Panc1 (cell line): ENCODE results near the gene MCM9. TPM values are rescaled to one million over a fixed set of nuclear protein-coding genes. Genes with fewer than 3 reads are reported as not detected.

Experiments
- ATAC-seq: fragments of 200-7000 bp; cut with Tn5 transposase; 2 replicates; pipeline ENCODE4 v1.9.1; 2020; ENCODE audit warnings: mild to moderate bottlenecking, moderate library complexity
- BruUV-seq: library from RNA; stranded (reverse); fragments of 400-500 nt; replicated peaks from 2 replicates; lab custom pipeline; 2021; lab: Mats Ljungman, UMichigan
- CTCF ChIA-PET: fragments of 300-600 bp; sonication (Branson Sonifier 250); formaldehyde crosslinking; loops from one replicate; lab custom pipeline; 2022; ENCODE audit warnings: antibody characterized with exemption; lab: Charles Lee
- POLR2A ChIA-PET: fragments of 300-600 bp; sonication (Branson Sonifier 250); formaldehyde crosslinking; loops from one replicate; lab custom pipeline; 2022; ENCODE audit warnings: antibody characterized with exemption; lab: Charles Lee
- DNase-seq: peaks from one replicate; pipeline ENCODE4 v3.0.0-alpha.2; 2010; ENCODE audit warnings: low read depth, low spot score
- H3K27ac ChIP-seq: 2 replicates; pipeline ENCODE4 v1.5.1; 2011; ENCODE audit warnings: mild to moderate bottlenecking, low read length, inconsistent platforms
- H3K27me3 ChIP-seq: fragments of 200-500 bp; sonication (Bioruptor generic); 2 replicates; pipeline ENCODE4 v1.6.0; 2014; ENCODE audit warnings: low read length, inconsistent platforms; ENCODE audit not compliant: control insufficient read depth, insufficient read depth
- H3K36me3 ChIP-seq: fragments of 200-500 bp; sonication (Bioruptor generic); 2 replicates; pipeline ENCODE4 v1.5.1; 2014; ENCODE audit warnings: inconsistent platforms, mild to moderate bottlenecking, low read length, moderate library complexity; ENCODE audit not compliant: control insufficient read depth, insufficient read depth
- H3K4me1 ChIP-seq: 2 replicates; pipeline ENCODE4 v1.5.1; 2011; ENCODE audit warnings: inconsistent platforms, mild to moderate bottlenecking, low read length, moderate library complexity; ENCODE audit not compliant: control insufficient read depth, insufficient read depth
- H3K4me3 ChIP-seq, 2 experiments: 2 replicates each; pipeline ENCODE4 v1.5.1; 2011 to 2012; ENCODE audit warnings: low read depth in 2 of 2, low read length in 2 of 2, mild to moderate bottlenecking in 2 of 2, inconsistent platforms in 1 of 2, moderate library complexity in 1 of 2
- H3K9me3 ChIP-seq: fragments of 200-500 bp; sonication (Bioruptor generic); 2 replicates; pipeline ENCODE4 v1.5.1; 2014; ENCODE audit warnings: low read depth, mild to moderate bottlenecking, inconsistent platforms, low read length, moderate library complexity; ENCODE audit not compliant: control insufficient read depth, insufficient read depth
- CTCF ChIP-seq: fragments of 450-650 bp; IDR thresholded peaks from 2 replicates; pipeline ENCODE4 v1.5.1; 2017; ENCODE audit warnings: mild to moderate bottlenecking
- POLR2AphosphoS5 ChIP-seq: IDR thresholded peaks from 2 replicates; pipeline ENCODE4 v1.6.1; 2012; ENCODE audit warnings: mild to moderate bottlenecking, low read depth, low read length, moderate library complexity
- SIN3A ChIP-seq: IDR thresholded peaks from 2 replicates; pipeline ENCODE4 v1.6.1; 2012; ENCODE audit warnings: low read depth, mild to moderate bottlenecking, low read length, moderate library complexity, borderline replicate concordance; ENCODE audit not compliant: insufficient read depth
- TCF7L2 ChIP-seq: IDR thresholded peaks from 2 replicates; pipeline ENCODE4 v1.6.1; 2011; ENCODE audit warnings: mild to moderate bottlenecking, low read depth, low read length, inconsistent platforms
- in situ Hi-C: cut with HindIII; loops from 2 replicates; pipeline ENCODE4 v1.10.0; 2016; ENCODE audit warnings: low sequenced_read_pairs, low pct_unique_long_range_greater_than_20kb
- intact Hi-C: fragments of 100-400 bp; cut with micrococcal nuclease; formaldehyde crosslinking; loops from one replicate; pipeline ENCODE4 v1.10.0; 2022; ENCODE audit not compliant: unreplicated experiment
- total RNA-seq: library from RNA; stranded (reverse); gene quantifications from one replicate; pipeline ENCODE4 v1.2.1, GENCODE V29; 2021; ENCODE audit not compliant: unreplicated experiment
- TF ChIP-seq, protein P1 (sequence below), 2 experiments: IDR thresholded peaks; 2 replicates each; pipeline ENCODE4 v1.6.1; 2011 to 2012; ENCODE audit warnings: low read depth in 2 of 2, control low read depth in 1 of 2, low read length in 1 of 2, mild to moderate bottlenecking in 1 of 2, moderate library complexity in 1 of 2; ENCODE audit not compliant: insufficient read depth in 1 of 2

MCM9 gene
- total RNA-seq, 1 experiment from 2014 or later: 20.4 TPM

DNA sequence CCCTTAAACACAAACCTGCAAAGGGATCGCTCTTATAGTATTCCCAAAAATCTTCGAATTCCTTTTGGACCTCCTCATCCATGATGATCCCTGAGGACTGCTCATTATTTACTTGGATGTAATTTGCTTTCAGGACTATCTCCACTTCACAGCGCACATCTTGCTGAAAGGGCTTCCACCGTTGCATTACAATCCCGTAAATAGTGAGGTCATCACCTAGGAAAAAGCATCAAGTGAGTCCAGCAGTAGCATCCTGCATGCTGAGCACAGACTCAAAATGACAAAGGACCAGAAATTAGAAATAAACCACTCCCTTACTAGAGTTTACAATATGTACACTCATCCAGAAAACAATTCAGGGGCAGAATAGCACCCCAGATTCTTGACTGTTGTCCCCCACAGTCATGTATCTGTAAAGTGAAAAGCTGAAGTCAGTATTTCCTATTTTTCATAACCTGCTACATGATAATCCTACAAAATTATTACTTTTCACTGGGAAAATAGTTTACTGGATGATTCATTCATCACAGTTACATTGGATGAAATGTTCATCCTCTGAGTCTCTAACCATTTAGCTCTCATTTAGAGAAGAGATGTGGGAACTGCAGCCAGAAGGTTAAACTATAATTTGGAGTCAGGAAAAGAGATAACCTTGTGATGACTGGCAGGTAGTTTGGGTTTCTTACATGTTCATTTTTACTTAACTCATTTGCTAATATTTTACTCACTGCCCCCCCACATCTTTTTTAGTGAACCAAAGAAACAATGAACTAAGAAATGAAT lies 17.2 kb downstream of the MCM9 start:
- no TSS peak for BruUV-seq
- CTCF ChIA-PET: no interaction called here
- no peak for DNase-seq
- no peak for ATAC-seq
- POLR2A ChIA-PET: no interaction called here
- intact Hi-C loops: no loop called here
- TF ChIP-seq POLR2AphosphoS5: no peak
- TF ChIP-seq, protein P1, sequence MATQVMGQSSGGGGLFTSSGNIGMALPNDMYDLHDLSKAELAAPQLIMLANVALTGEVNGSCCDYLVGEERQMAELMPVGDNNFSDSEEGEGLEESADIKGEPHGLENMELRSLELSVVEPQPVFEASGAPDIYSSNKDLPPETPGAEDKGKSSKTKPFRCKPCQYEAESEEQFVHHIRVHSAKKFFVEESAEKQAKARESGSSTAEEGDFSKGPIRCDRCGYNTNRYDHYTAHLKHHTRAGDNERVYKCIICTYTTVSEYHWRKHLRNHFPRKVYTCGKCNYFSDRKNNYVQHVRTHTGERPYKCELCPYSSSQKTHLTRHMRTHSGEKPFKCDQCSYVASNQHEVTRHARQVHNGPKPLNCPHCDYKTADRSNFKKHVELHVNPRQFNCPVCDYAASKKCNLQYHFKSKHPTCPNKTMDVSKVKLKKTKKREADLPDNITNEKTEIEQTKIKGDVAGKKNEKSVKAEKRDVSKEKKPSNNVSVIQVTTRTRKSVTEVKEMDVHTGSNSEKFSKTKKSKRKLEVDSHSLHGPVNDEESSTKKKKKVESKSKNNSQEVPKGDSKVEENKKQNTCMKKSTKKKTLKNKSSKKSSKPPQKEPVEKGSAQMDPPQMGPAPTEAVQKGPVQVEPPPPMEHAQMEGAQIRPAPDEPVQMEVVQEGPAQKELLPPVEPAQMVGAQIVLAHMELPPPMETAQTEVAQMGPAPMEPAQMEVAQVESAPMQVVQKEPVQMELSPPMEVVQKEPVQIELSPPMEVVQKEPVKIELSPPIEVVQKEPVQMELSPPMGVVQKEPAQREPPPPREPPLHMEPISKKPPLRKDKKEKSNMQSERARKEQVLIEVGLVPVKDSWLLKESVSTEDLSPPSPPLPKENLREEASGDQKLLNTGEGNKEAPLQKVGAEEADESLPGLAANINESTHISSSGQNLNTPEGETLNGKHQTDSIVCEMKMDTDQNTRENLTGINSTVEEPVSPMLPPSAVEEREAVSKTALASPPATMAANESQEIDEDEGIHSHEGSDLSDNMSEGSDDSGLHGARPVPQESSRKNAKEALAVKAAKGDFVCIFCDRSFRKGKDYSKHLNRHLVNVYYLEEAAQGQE (IDR thresholded peaks at IDR 0.05; ENCODE audit: insufficient read depth in 1 of 2, low read depth in 2 of 2, low read length in 1 of 2): no peak
- no peak for TF ChIP-seq CTCF
- TF ChIP-seq SIN3A: no peak
- no peak for TF ChIP-seq TCF7L2
- in situ Hi-C loops: no loop called here
- Histone ChIP-seq H3K27me3 (no peaks in the 10 kb centered on the region), H3K4me1 (no peaks in the 10 kb centered on the region), H3K27ac (no peak overlapping the region), H3K4me3 (no peak overlapping the region), H3K36me3 (peaks cover 47% of the 10 kb centered on the region), H3K9me3 (no peaks in the 10 kb centered on the region)

DNA sequence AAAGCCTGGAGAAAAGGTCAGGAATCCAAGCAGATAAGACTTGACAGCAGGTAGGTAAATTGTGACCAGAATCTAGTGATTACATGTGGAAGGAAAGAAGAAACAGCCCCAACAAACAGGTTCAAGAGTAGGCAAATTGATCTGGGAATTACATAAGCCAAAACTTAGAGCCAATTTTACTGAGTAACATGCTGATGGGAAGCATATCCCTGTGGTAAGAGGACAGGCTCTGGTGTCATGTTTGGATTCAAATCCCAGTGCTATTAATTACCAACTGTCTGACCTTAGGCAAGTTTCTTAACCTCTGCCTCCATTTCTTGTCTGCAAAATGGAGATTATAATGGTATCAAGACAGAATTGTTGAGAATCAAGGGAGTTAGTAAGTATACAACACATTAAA lies 20.4 kb downstream of the MCM9 start:
- no peak for DNase-seq

More for the DNA sequence above, 20.4 kb downstream of the MCM9 start:
- ChIA-PET POLR2A (no interaction called here), CTCF (no interaction called here)
- Histone ChIP-seq H3K4me1 (no peaks in the 10 kb centered on the region), H3K27ac (no peak overlapping the region), H3K36me3 (peaks cover 61% of the 10 kb centered on the region), H3K27me3 (no peaks in the 10 kb centered on the region), H3K9me3 (no peaks in the 10 kb centered on the region), H3K4me3 (no peak overlapping the region)
- intact Hi-C loops (no loop called here), in situ Hi-C loops (no loop called here)
- ATAC-seq: no peak
- BruUV-seq: no TSS peak
- TF ChIP-seq TCF7L2 (no peak), SIN3A (no peak), CTCF (no peak), POLR2AphosphoS5 (no peak)
- TF ChIP-seq, protein P1 (IDR thresholded peaks at IDR 0.05; ENCODE audit: insufficient read depth in 1 of 2, low read depth in 2 of 2, low read length in 1 of 2): no peak
